Transverse colon (tissue), 4 donors: Measurements from ENCODE around the gene TRIM67.

Source experiments
- CTCF ChIP-seq, 5 experiments: fragments of 200-600 bp in 3 of 5; fragments of 450-650 bp in 2 of 5; sonication (generic) in 3 of 5; IDR thresholded peaks; 1 replicate in 2 of 5; 2 replicates in 3 of 5; pipeline ENCODE4 v1.5.1; 2016 to 2017; ENCODE audit warnings: antibody characterized with exemption in 5 of 5, inconsistent platforms in 3 of 5, mild to moderate bottlenecking in 2 of 5, moderate library complexity in 1 of 5
- EP300 ChIP-seq: sonication (generic); formaldehyde crosslinking; IDR thresholded peaks from one replicate; pipeline ENCODE4 v1.6.1; 2017; ENCODE audit warnings: antibody characterized with exemption, low read depth
- POLR2A ChIP-seq: fragments of 450-650 bp; IDR thresholded peaks from one replicate; pipeline ENCODE4 v1.6.1; 2016; ENCODE audit warnings: antibody characterized with exemption, mild to moderate bottlenecking, moderate library complexity
- POLR2AphosphoS5 ChIP-seq, 3 donors: sonication (generic); formaldehyde crosslinking; IDR thresholded peaks; one replicate each; pipeline ENCODE4 v1.6.1; 2016; ENCODE audit warnings: antibody characterized with exemption in 3 of 3

- no peak for TF ChIP-seq POLR2AphosphoS5 (IDR thresholded peaks at IDR 0.05)
- TF ChIP-seq POLR2A: no peak
- TF ChIP-seq CTCF (IDR thresholded peaks at IDR 0.05): no peak
- TF ChIP-seq EP300: no peak
Measured at GRCh38 chr1:231159202-231159962, 2.5 kb upstream of the TRIM67 start.
